ENCODE data around the gene F3.

Gene F3

GRCh38 chr1:94555091-94555490 is 13.5 kb upstream of the F3 start:
- H3K9me2 ChIP-seq (replicated peaks; ENCODE audit: control insufficient read depth, low read length) = no peaks in the 10 kb centered on the region
- TF ChIP-seq CTCF (IDR thresholded peaks at IDR 0.05; ENCODE audit: low read depth, low read length, poor library complexity, severe bottlenecking) (no peak), EZH2phosphoT487 (IDR thresholded peaks at IDR 0.05; ENCODE audit: borderline replicate concordance, low read length) (no peak)
- H3K27me3 ChIP-seq (ENCODE audit: control insufficient read depth, low read length) = no peaks in the 10 kb centered on the region; the same call in 1 of the 2 replicates
- H4K20me1 ChIP-seq (ENCODE audit: control insufficient read depth, insufficient read depth, low read depth, low read length) = no peaks in the 10 kb centered on the region
- H3K4me3 ChIP-seq (ENCODE audit: low read length) = no peak overlapping the region
- H3K36me3 ChIP-seq (ENCODE audit: control insufficient read depth, low read length) = no peaks in the 10 kb centered on the region
- H3K9me3 ChIP-seq (ENCODE audit: control insufficient read depth, insufficient read depth, low read length) = no peaks in the 10 kb centered on the region
- no peaks in the 10 kb centered on the region for H3F3A ChIP-seq (ENCODE audit: control insufficient read depth, insufficient read depth)
- no peaks in the 10 kb centered on the region for H3K4me1 ChIP-seq (ENCODE audit: control insufficient read depth, low read length)
- no peak overlapping the region for H3K4me2 ChIP-seq (ENCODE audit: low read length)
- no peaks in the 10 kb centered on the region for H3K79me2 ChIP-seq (ENCODE audit: control insufficient read depth, low read length)
- no peak overlapping the region for H3K27ac ChIP-seq (ENCODE audit: low read depth, low read length)

- Histone ChIP-seq H3K36me3 (ENCODE audit: control insufficient read depth, low read length) (no peaks in the 10 kb centered on the region), H3K9me2 (replicated peaks; ENCODE audit: control insufficient read depth, low read length) (no peaks in the 10 kb centered on the region), H3K4me2 (ENCODE audit: low read length) (no peak overlapping the region), H3K27ac (ENCODE audit: low read depth, low read length) (no peak overlapping the region), H3K79me2 (ENCODE audit: control insufficient read depth, low read length) (no peaks in the 10 kb centered on the region), H3K4me3 (ENCODE audit: low read length) (no peak overlapping the region), H4K20me1 (ENCODE audit: control insufficient read depth, insufficient read depth, low read depth, low read length) (no peaks in the 10 kb centered on the region), H3F3A (ENCODE audit: control insufficient read depth, insufficient read depth) (no peaks in the 10 kb centered on the region), H3K4me1 (ENCODE audit: control insufficient read depth, low read length) (no peaks in the 10 kb centered on the region), H3K9me3 (ENCODE audit: control insufficient read depth, insufficient read depth, low read length) (no peaks in the 10 kb centered on the region), H3K27me3 (ENCODE audit: control insufficient read depth, low read length) (no peaks in the 10 kb centered on the region)
- TF ChIP-seq CTCF (IDR thresholded peaks at IDR 0.05; ENCODE audit: low read depth, low read length, poor library complexity, severe bottlenecking) (no peak), EZH2phosphoT487 (IDR thresholded peaks at IDR 0.05; ENCODE audit: borderline replicate concordance, low read length) (no peak)
Observed at GRCh38 chr1:94554580-94554979, 13.0 kb upstream of the F3 start.

- Histone ChIP-seq H3K4me3 (ENCODE audit: low read length) (no peak overlapping the region), H3K4me1 (ENCODE audit: control insufficient read depth, low read length) (no peaks in the 10 kb centered on the region), H3K27me3 (ENCODE audit: control insufficient read depth, low read length) (no peaks in the 10 kb centered on the region), H3K27ac (ENCODE audit: low read depth, low read length) (no peak overlapping the region), H4K20me1 (ENCODE audit: control insufficient read depth, insufficient read depth, low read depth, low read length) (no peaks in the 10 kb centered on the region), H3K9me3 (ENCODE audit: control insufficient read depth, insufficient read depth, low read length) (no peaks in the 10 kb centered on the region), H3K4me2 (ENCODE audit: low read length) (no peak overlapping the region), H3K36me3 (ENCODE audit: control insufficient read depth, low read length) (no peaks in the 10 kb centered on the region), H3K79me2 (ENCODE audit: control insufficient read depth, low read length) (no peaks in the 10 kb centered on the region), H3F3A (ENCODE audit: control insufficient read depth, insufficient read depth) (no peaks in the 10 kb centered on the region), H3K9me2 (replicated peaks; ENCODE audit: control insufficient read depth, low read length) (no peaks in the 10 kb centered on the region)
- TF ChIP-seq EZH2phosphoT487 (IDR thresholded peaks at IDR 0.05; ENCODE audit: borderline replicate concordance, low read length) (no peak), CTCF (IDR thresholded peaks at IDR 0.05; ENCODE audit: low read depth, low read length, poor library complexity, severe bottlenecking) (no peak)
Observed at GRCh38 chr1:94553931-94554330, 12.4 kb upstream of the F3 start.

GRCh38 chr1:94553323-94553730 is 11.8 kb upstream of the F3 start:
- TF ChIP-seq CTCF (IDR thresholded peaks at IDR 0.05; ENCODE audit: low read depth, low read length, poor library complexity, severe bottlenecking) = no peak
- no peak for TF ChIP-seq EZH2phosphoT487 (IDR thresholded peaks at IDR 0.05; ENCODE audit: borderline replicate concordance, low read length)
- no peaks in the 10 kb centered on the region for H3K36me3 ChIP-seq (ENCODE audit: control insufficient read depth, low read length)
- H3K9me3 ChIP-seq (ENCODE audit: control insufficient read depth, insufficient read depth, low read length) = no peaks in the 10 kb centered on the region
- H3K9me2 ChIP-seq (replicated peaks; ENCODE audit: control insufficient read depth, low read length) = no peaks in the 10 kb centered on the region
- H3K27ac ChIP-seq (ENCODE audit: low read depth, low read length) = no peak overlapping the region
- no peaks in the 10 kb centered on the region for H4K20me1 ChIP-seq (ENCODE audit: control insufficient read depth, insufficient read depth, low read depth, low read length)
- H3K4me2 ChIP-seq (ENCODE audit: low read length) = no peak overlapping the region
- no peaks in the 10 kb centered on the region for H3K79me2 ChIP-seq (ENCODE audit: control insufficient read depth, low read length)
- no peak overlapping the region for H3K4me3 ChIP-seq (ENCODE audit: low read length)
- H3K4me1 ChIP-seq (ENCODE audit: control insufficient read depth, low read length) = no peaks in the 10 kb centered on the region
- H3K27me3 ChIP-seq (ENCODE audit: control insufficient read depth, low read length) = no peaks in the 10 kb centered on the region
- no peaks in the 10 kb centered on the region for H3F3A ChIP-seq (ENCODE audit: control insufficient read depth, insufficient read depth)

Data from DOHH2 (cell line).